Measurements from ENCODE around the gene SFN. TPM values are rescaled to one million over a fixed set of nuclear protein-coding genes. Genes with fewer than 3 reads are reported as not detected.

SFN gene
- polyA plus RNA-seq, 4 donors = 3.3 to 137 (median 97.8) TPM

- no peak for DNase-seq
- peak overlapping the region in 2 of 3 donors; percentile 39 to 71 for H3K27ac ChIP-seq (ENCODE audit: low read depth in 1 of 3, low read length in 2 of 3)
- WGBS, 3 donors = 2 to 3% (median 2%) methylated on average over 15 to 17 of the region's 17 CpGs
These were observed 35.8 kb upstream of the SFN start for GRCh38 chr1:26827106-26827604.

GRCh38 chr1:26827663-26828062 is 35.3 kb upstream of the SFN start:
- Histone ChIP-seq H3K9me3 (ENCODE audit: control insufficient read depth in 2 of 2, insufficient read depth in 1 of 2, low read depth in 1 of 2, low read length in 1 of 2) (no peaks in the 10 kb centered on the region), H3K4me1 (ENCODE audit: control insufficient read depth in 3 of 3, insufficient read depth in 2 of 3, low read depth in 1 of 3, low read length in 2 of 3) (peaks cover 5 to 16% (median 11%) of the 10 kb centered on the region in 3 donors), H3K27me3 (ENCODE audit: control insufficient read depth in 3 of 3, insufficient read depth in 3 of 3, low read length in 3 of 3) (no peaks in the 10 kb centered on the region), H3K4me3 (ENCODE audit: low read depth in 1 of 3, low read length in 3 of 3) (peak overlapping the region in 2 of 3 donors; percentile 59 to 83), H3K36me3 (ENCODE audit: control insufficient read depth in 3 of 3, insufficient read depth in 2 of 3, low read depth in 1 of 3, low read length in 3 of 3) (peaks cover 2 to 29% (median 2%) of the 10 kb centered on the region in 3 donors), H3K27ac (ENCODE audit: low read depth in 1 of 3, low read length in 2 of 3) (peak overlapping the region in 1 of 3 donors; percentile 39)
- DNase-seq (no peak), FAIRE-seq (no peak)
- 42 to 54% (median 49%) methylated on average over 11 of the region's 11 CpGs for WGBS, 3 donors

More at GRCh38 chr1:26827106-26827604, 35.8 kb upstream of the SFN start:
- H3K4me1 ChIP-seq (ENCODE audit: control insufficient read depth in 3 of 3, insufficient read depth in 2 of 3, low read depth in 1 of 3, low read length in 2 of 3) = peaks cover 5 to 16% (median 11%) of the 10 kb centered on the region in 3 donors
- no peaks in the 10 kb centered on the region for H3K9me3 ChIP-seq (ENCODE audit: control insufficient read depth in 2 of 2, insufficient read depth in 1 of 2, low read depth in 1 of 2, low read length in 1 of 2)
- H3K36me3 ChIP-seq (ENCODE audit: control insufficient read depth in 3 of 3, insufficient read depth in 2 of 3, low read depth in 1 of 3, low read length in 3 of 3) = peaks cover 0 to 24% (median 0%) of the 10 kb centered on the region in 3 donors
- H3K27me3 ChIP-seq (ENCODE audit: control insufficient read depth in 3 of 3, insufficient read depth in 3 of 3, low read length in 3 of 3) = no peaks in the 10 kb centered on the region
- H3K4me3 ChIP-seq (ENCODE audit: low read depth in 1 of 3, low read length in 3 of 3) = peak overlapping the region; percentile 59 to 83 (median 83)
- no peak for FAIRE-seq

DNA sequence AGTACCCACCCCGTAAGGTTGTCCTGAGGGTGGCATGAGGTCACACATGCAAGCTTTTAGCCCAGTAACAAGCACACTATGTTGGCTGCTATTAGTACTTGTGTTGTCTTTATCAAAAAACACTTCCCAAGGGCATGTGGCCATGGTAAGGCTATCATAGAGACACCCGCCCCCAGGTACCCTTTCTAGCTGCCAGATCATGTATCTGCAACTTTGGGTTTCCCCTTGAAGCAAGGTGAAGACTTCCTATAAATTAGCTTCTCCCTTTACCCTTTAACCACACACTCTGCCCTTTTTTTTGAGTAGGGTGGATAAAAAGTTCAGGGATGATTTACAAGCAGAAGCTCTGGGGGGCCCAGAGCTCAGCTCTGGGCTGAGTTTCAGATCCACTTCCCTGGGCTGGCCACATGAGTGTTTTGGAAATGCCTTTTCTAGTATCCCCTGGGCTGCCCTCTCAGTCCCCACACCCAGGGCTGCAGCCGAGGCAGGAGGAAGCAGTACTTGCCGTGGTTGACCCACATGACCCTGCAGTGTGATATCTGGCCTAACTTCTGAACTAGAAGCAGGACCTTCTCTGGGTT is 34.4 kb upstream of the SFN start:
- no peak for FAIRE-seq
- no peaks in the 10 kb centered on the region for H3K9me3 ChIP-seq (ENCODE audit: control insufficient read depth in 2 of 2, insufficient read depth in 1 of 2, low read depth in 1 of 2, low read length in 1 of 2)
- 46 to 70% (median 48%) methylated on average over 4 of the region's 4 CpGs for WGBS, 3 donors
- no peak overlapping the region for H3K4me3 ChIP-seq (ENCODE audit: low read depth in 1 of 3, low read length in 3 of 3)
- H3K4me1 ChIP-seq (ENCODE audit: control insufficient read depth in 3 of 3, insufficient read depth in 2 of 3, low read depth in 1 of 3, low read length in 2 of 3) = peaks cover 5 to 16% (median 11%) of the 10 kb centered on the region in 3 donors
- no peak for DNase-seq
- H3K27ac ChIP-seq (ENCODE audit: low read depth in 1 of 3, low read length in 2 of 3) = peak overlapping the region in 1 of 3 donors; percentile 62
- H3K27me3 ChIP-seq (ENCODE audit: control insufficient read depth in 3 of 3, insufficient read depth in 3 of 3, low read length in 3 of 3) = no peaks in the 10 kb centered on the region
- H3K36me3 ChIP-seq (ENCODE audit: control insufficient read depth in 3 of 3, insufficient read depth in 2 of 3, low read depth in 1 of 3, low read length in 3 of 3) = peaks cover 2 to 35% (median 4%) of the 10 kb centered on the region in 3 donors

GRCh38 chr1:26829184-26829911 is 33.6 kb upstream of the SFN start:
- FAIRE-seq (no peak), DNase-seq (no peak)
- Histone ChIP-seq H3K4me1 (ENCODE audit: control insufficient read depth in 3 of 3, insufficient read depth in 2 of 3, low read depth in 1 of 3, low read length in 2 of 3) (peaks cover 5 to 16% (median 11%) of the 10 kb centered on the region in 3 donors), H3K36me3 (ENCODE audit: control insufficient read depth in 3 of 3, insufficient read depth in 2 of 3, low read depth in 1 of 3, low read length in 3 of 3) (peaks cover 6 to 43% (median 8%) of the 10 kb centered on the region in 3 donors), H3K27ac (ENCODE audit: low read depth in 1 of 3, low read length in 2 of 3) (peak overlapping the region in 1 of 3 donors; percentile 7), H3K27me3 (ENCODE audit: control insufficient read depth in 3 of 3, insufficient read depth in 3 of 3, low read length in 3 of 3) (no peaks in the 10 kb centered on the region), H3K4me3 (ENCODE audit: low read depth in 1 of 3, low read length in 3 of 3) (no peak overlapping the region), H3K9me3 (ENCODE audit: control insufficient read depth in 2 of 2, insufficient read depth in 1 of 2, low read depth in 1 of 2, low read length in 1 of 2) (no peaks in the 10 kb centered on the region)
- WGBS, 3 donors = 86% methylated on average over 6 of the region's 6 CpGs

DNA sequence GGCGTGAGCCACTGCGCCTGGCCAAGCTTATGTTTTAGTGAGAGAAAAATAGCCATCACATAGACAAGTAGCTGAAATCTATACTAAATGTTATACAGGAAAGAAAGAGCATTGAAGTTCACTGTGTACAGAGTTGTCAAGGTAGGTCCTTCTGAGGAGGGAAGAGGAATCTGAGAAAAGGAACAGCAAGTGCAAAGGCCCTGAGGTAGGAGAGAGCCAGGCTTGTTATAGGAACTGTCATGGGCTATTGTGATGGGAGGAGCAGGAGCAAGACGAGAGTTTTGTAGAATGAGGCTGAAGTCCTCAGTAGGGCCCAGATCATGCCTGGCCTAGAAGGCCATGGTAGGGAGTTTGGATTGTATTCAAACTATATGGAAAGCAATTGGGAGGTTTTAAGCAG is 31.9 kb upstream of the SFN start:
- peaks cover 4 to 13% (median 9%) of the 10 kb centered on the region in 3 donors for H3K4me1 ChIP-seq (ENCODE audit: control insufficient read depth in 3 of 3, insufficient read depth in 2 of 3, low read depth in 1 of 3, low read length in 2 of 3)
- H3K27me3 ChIP-seq (ENCODE audit: control insufficient read depth in 3 of 3, insufficient read depth in 3 of 3, low read length in 3 of 3) = no peaks in the 10 kb centered on the region
- peaks cover 8 to 58% (median 9%) of the 10 kb centered on the region in 3 donors for H3K36me3 ChIP-seq (ENCODE audit: control insufficient read depth in 3 of 3, insufficient read depth in 2 of 3, low read depth in 1 of 3, low read length in 3 of 3)
- peak overlapping the region in 1 of 3 donors; percentile 11 for H3K27ac ChIP-seq (ENCODE audit: low read depth in 1 of 3, low read length in 2 of 3)
- no peaks in the 10 kb centered on the region for H3K9me3 ChIP-seq (ENCODE audit: control insufficient read depth in 2 of 2, insufficient read depth in 1 of 2, low read depth in 1 of 2, low read length in 1 of 2)
- DNase-seq = no peak
- WGBS, 3 donors = 94 to 95% (median 95%) methylated on average over 3 of the region's 3 CpGs
- FAIRE-seq = no peak
- H3K4me3 ChIP-seq (ENCODE audit: low read depth in 1 of 3, low read length in 3 of 3) = no peak overlapping the region

- H3K9me3 ChIP-seq (ENCODE audit: control insufficient read depth in 2 of 2, insufficient read depth in 1 of 2, low read depth in 1 of 2, low read length in 1 of 2) = no peaks in the 10 kb centered on the region
- no peak overlapping the region for H3K4me3 ChIP-seq (ENCODE audit: low read depth in 1 of 3, low read length in 3 of 3)
- FAIRE-seq = no peak
- H3K27ac ChIP-seq (ENCODE audit: low read depth in 1 of 3, low read length in 2 of 3) = peak overlapping the region in 1 of 3 donors; percentile 12
- DNase-seq = no peak
- H3K27me3 ChIP-seq (ENCODE audit: control insufficient read depth in 3 of 3, insufficient read depth in 3 of 3, low read length in 3 of 3) = no peaks in the 10 kb centered on the region
- 51 to 69% (median 54%) methylated on average over 3 of the region's 3 CpGs for WGBS, 3 donors
- H3K4me1 ChIP-seq (ENCODE audit: control insufficient read depth in 3 of 3, insufficient read depth in 2 of 3, low read depth in 1 of 3, low read length in 2 of 3) = peaks cover 3 to 11% (median 9%) of the 10 kb centered on the region in 3 donors
- H3K36me3 ChIP-seq (ENCODE audit: control insufficient read depth in 3 of 3, insufficient read depth in 2 of 3, low read depth in 1 of 3, low read length in 3 of 3) = peaks cover 8 to 63% (median 12%) of the 10 kb centered on the region in 3 donors
These were observed 31.3 kb upstream of the SFN start for GRCh38 chr1:26831546-26832248.

- peaks cover 3 to 9% (median 9%) of the 10 kb centered on the region in 3 donors for H3K4me1 ChIP-seq (ENCODE audit: control insufficient read depth in 3 of 3, insufficient read depth in 2 of 3, low read depth in 1 of 3, low read length in 2 of 3)
- peaks cover 8 to 63% (median 12%) of the 10 kb centered on the region in 3 donors for H3K36me3 ChIP-seq (ENCODE audit: control insufficient read depth in 3 of 3, insufficient read depth in 2 of 3, low read depth in 1 of 3, low read length in 3 of 3)
- H3K9me3 ChIP-seq (ENCODE audit: control insufficient read depth in 2 of 2, insufficient read depth in 1 of 2, low read depth in 1 of 2, low read length in 1 of 2) = no peaks in the 10 kb centered on the region
- peak overlapping the region in 2 of 3 donors; percentile 12 to 94 for H3K27ac ChIP-seq (ENCODE audit: low read depth in 1 of 3, low read length in 2 of 3)
- WGBS, 3 donors = 87 to 91% (median 91%) methylated on average over 16 of the region's 16 CpGs
- no peaks in the 10 kb centered on the region for H3K27me3 ChIP-seq (ENCODE audit: control insufficient read depth in 3 of 3, insufficient read depth in 3 of 3, low read length in 3 of 3)
- no peak overlapping the region for H3K4me3 ChIP-seq (ENCODE audit: low read depth in 1 of 3, low read length in 3 of 3)
- no peak for FAIRE-seq
- no peak for DNase-seq
These were observed 30.5 kb upstream of the SFN start for GRCh38 chr1:26832249-26832960.
